ENCODE measurements around the gene EXOC1.

The EXOC1 gene

DNA sequence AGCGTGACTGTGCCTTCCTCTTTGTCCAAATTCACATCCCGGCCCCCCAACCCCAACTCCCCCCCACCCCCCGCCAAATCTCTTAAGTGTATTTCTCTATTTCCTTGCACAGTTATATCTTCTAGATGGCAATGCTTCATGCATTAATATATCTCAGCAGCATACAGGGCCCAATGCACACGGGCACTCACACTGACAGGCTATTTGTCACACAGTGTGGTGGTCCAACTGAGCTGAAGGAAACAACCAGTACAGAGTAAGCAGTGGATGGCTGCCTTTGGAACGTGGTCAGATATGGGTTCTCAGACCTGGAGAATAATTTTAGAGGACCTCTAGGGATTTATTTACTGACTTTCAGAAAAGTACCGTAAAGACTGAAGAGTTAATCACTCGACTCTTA lies 681 bp downstream of the EXOC1 start:
- TF ChIP-seq, protein P1, sequence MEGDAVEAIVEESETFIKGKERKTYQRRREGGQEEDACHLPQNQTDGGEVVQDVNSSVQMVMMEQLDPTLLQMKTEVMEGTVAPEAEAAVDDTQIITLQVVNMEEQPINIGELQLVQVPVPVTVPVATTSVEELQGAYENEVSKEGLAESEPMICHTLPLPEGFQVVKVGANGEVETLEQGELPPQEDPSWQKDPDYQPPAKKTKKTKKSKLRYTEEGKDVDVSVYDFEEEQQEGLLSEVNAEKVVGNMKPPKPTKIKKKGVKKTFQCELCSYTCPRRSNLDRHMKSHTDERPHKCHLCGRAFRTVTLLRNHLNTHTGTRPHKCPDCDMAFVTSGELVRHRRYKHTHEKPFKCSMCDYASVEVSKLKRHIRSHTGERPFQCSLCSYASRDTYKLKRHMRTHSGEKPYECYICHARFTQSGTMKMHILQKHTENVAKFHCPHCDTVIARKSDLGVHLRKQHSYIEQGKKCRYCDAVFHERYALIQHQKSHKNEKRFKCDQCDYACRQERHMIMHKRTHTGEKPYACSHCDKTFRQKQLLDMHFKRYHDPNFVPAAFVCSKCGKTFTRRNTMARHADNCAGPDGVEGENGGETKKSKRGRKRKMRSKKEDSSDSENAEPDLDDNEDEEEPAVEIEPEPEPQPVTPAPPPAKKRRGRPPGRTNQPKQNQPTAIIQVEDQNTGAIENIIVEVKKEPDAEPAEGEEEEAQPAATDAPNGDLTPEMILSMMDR (IDR thresholded peaks at IDR 0.05; ENCODE audit: low read depth, low read length): no peak
- peak overlapping the region; percentile 91 for H3K4me3 ChIP-seq (ENCODE audit: low read depth, low read length)

GRCh38 chr4:55857586-55857985 lies 4.1 kb downstream of the EXOC1 start:
- no peak overlapping the region for H3K4me3 ChIP-seq (ENCODE audit: low read depth, low read length)
- TF ChIP-seq, protein P1 (IDR thresholded peaks at IDR 0.05; ENCODE audit: low read depth, low read length): no peak

- TF ChIP-seq, protein P1 (IDR thresholded peaks at IDR 0.05; ENCODE audit: low read depth, low read length): no peak
- no peak overlapping the region for H3K4me3 ChIP-seq (ENCODE audit: low read depth, low read length)
These were observed 6.3 kb downstream of the EXOC1 start for GRCh38 chr4:55859711-55860110.

DNA sequence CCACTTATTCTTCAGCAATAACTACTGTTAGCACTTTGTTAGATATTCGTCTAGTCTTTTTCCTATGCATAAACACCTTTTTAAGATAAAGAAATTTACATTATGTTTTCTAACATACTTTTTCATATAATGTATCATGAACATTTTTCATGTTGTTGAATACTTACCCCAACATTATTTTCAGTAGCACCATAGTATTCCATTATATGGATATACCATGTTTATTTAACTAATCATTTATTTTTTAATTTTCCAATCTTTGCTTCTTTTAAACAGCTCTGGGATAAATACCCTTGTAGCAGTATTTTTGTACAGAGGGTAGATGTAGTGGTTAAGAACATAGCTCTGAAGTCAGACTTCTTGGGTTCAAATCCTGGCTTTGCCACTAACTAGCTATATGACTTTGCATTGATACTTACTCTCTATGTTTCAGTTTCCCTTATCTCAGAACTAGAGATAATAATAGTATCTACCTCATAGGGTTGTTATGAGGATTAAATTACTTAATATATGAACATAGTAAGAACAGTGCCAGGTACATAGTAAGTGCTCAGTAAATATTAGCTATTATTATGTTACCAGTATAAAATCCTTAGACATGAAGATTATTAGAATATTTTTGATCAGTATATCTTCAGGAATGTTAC lies 11.3 kb downstream of the EXOC1 start:
- TF ChIP-seq, protein P1 (IDR thresholded peaks at IDR 0.05; ENCODE audit: low read depth, low read length): no peak
- no peak overlapping the region for H3K4me3 ChIP-seq (ENCODE audit: low read depth, low read length)

GRCh38 chr4:55865228-55865806 lies 11.9 kb downstream of the EXOC1 start:
- H3K4me3 ChIP-seq (ENCODE audit: low read depth, low read length): no peak overlapping the region
- TF ChIP-seq, protein P1 (IDR thresholded peaks at IDR 0.05; ENCODE audit: low read depth, low read length): no peak

DNA sequence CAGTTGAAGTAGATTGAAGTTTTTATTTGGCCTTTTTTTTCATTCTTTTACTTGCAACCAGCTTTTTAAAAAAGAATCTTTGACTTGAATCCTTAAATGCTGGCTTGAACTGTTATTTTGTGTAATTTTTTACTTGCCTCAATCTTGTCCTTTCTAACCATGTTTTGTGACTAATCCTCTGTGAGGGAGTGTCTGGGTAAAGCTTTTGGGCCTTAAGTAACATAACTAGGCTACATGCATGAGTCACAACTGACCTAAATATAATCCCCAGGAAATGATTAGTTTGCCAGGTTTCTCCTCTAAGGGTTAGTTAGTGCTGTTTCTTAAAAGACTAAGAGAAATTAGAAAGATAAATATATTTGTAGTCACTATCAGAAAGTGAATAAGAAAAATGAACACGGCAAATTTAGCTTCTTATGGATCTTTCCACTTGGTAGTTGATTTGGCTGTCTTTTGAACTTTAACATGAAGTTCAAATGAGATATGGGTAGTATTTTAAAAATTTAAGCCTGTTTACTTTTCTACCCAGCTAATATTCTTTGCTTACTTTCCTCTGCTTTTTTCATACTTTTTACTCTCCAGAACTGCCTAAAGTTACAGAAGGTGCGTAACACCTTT lies 13.0 kb downstream of the EXOC1 start:
- TF ChIP-seq, protein P1 (IDR thresholded peaks at IDR 0.05; ENCODE audit: low read depth, low read length): no peak
- H3K4me3 ChIP-seq (ENCODE audit: low read depth, low read length): no peak overlapping the region

- TF ChIP-seq, protein P1 (IDR thresholded peaks at IDR 0.05; ENCODE audit: low read depth, low read length): peak; percentile 67
- no peak overlapping the region for H3K4me3 ChIP-seq (ENCODE audit: low read depth, low read length)
These were observed 13.6 kb downstream of the EXOC1 start for GRCh38 chr4:55866973-55867574.

Measured in WI38 (cell line).